HUES48 (cell line): Measurements from ENCODE around the gene NHSL1.

Source experiments
- H3K27ac ChIP-seq: one replicate; pipeline ENCODE4 v1.7.0; 2013; ENCODE audit warnings: low read depth, low read length, inconsistent platforms
- H3K27me3 ChIP-seq: 2 replicates; pipeline ENCODE4 v1.6.1; 2013; ENCODE audit warnings: mild to moderate bottlenecking, low read length; ENCODE audit not compliant: control insufficient read depth, insufficient read depth
- H3K36me3 ChIP-seq: 2 replicates; pipeline ENCODE4 v1.6.1; 2013; ENCODE audit warnings: low read length; ENCODE audit not compliant: control insufficient read depth, insufficient read depth
- H3K4me1 ChIP-seq: 2 replicates; pipeline ENCODE4 v1.6.1; 2013; ENCODE audit warnings: mild to moderate bottlenecking, low read length; ENCODE audit not compliant: control insufficient read depth, insufficient read depth
- H3K4me3 ChIP-seq: 2 replicates; pipeline ENCODE4 v1.5.1; 2013; ENCODE audit warnings: mild to moderate bottlenecking, low read depth, low read length
- H3K9ac ChIP-seq: 2 replicates; pipeline ENCODE4 v1.6.1; 2013; ENCODE audit warnings: mild to moderate bottlenecking, low read depth, low read length, moderate library complexity
- H3K9me3 ChIP-seq: 2 replicates; pipeline ENCODE4 v1.6.1; 2013; ENCODE audit warnings: low read length; ENCODE audit not compliant: control insufficient read depth, insufficient read depth

NHSL1 gene

GRCh38 chr6:138482816-138483215, 16.5 kb downstream of the NHSL1 start:
- peaks cover 44% of the 10 kb centered on the region for H3K4me1 ChIP-seq
- no peak overlapping the region for H3K27ac ChIP-seq
- H3K9ac ChIP-seq: no peak overlapping the region
- H3K36me3 ChIP-seq: no peaks in the 10 kb centered on the region
- no peaks in the 10 kb centered on the region for H3K9me3 ChIP-seq
- H3K27me3 ChIP-seq: no peaks in the 10 kb centered on the region
- H3K4me3 ChIP-seq: no peak overlapping the region

- no peak overlapping the region for H3K27ac ChIP-seq
- H3K36me3 ChIP-seq: no peaks in the 10 kb centered on the region
- H3K9ac ChIP-seq: no peak overlapping the region
- H3K9me3 ChIP-seq: no peaks in the 10 kb centered on the region
- no peak overlapping the region for H3K4me3 ChIP-seq
- no peaks in the 10 kb centered on the region for H3K27me3 ChIP-seq
- H3K4me1 ChIP-seq: peaks cover 23% of the 10 kb centered on the region
Observed at GRCh38 chr6:138480279-138480949, 18.9 kb downstream of the NHSL1 start.

GRCh38 chr6:138477913-138478539, 21.3 kb downstream of the NHSL1 start:
- no peak overlapping the region for H3K27ac ChIP-seq
- H3K36me3 ChIP-seq: no peaks in the 10 kb centered on the region
- peaks cover 14% of the 10 kb centered on the region for H3K4me1 ChIP-seq
- H3K27me3 ChIP-seq: no peaks in the 10 kb centered on the region
- H3K9ac ChIP-seq: no peak overlapping the region
- H3K9me3 ChIP-seq: no peaks in the 10 kb centered on the region
- H3K4me3 ChIP-seq: no peak overlapping the region

GRCh38 chr6:138476116-138476515, 23.2 kb downstream of the NHSL1 start:
- Histone ChIP-seq H3K9me3 (no peaks in the 10 kb centered on the region), H3K4me1 (peaks cover 8% of the 10 kb centered on the region), H3K36me3 (no peaks in the 10 kb centered on the region), H3K27me3 (no peaks in the 10 kb centered on the region), H3K9ac (no peak overlapping the region), H3K4me3 (no peak overlapping the region), H3K27ac (no peak overlapping the region)

DNA sequence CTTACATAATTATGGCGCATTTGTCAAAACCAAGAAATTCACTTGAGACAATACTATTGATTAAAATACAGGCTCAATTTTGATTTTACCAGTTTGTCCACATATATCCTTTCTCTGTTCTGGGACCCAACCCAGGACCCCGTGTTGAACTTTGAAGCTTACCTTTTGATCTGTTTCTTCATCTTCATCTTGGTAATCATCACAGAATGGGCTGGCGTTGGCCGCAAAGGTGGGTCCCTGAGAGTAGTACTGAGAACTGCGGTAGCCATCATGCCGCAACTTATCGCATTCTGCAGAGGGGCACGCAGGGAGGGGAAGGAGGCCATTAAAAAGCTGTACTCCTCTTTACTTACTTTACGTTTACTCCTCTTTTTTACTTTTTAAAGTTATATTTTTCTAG, 26.1 kb downstream of the NHSL1 start:
- Histone ChIP-seq H3K9ac (no peak overlapping the region), H3K4me1 (peaks cover 8% of the 10 kb centered on the region), H3K4me3 (no peak overlapping the region), H3K9me3 (no peaks in the 10 kb centered on the region), H3K27ac (no peak overlapping the region), H3K27me3 (no peaks in the 10 kb centered on the region), H3K36me3 (peaks cover 5% of the 10 kb centered on the region; the same call in 1 of the 2 replicates)

DNA sequence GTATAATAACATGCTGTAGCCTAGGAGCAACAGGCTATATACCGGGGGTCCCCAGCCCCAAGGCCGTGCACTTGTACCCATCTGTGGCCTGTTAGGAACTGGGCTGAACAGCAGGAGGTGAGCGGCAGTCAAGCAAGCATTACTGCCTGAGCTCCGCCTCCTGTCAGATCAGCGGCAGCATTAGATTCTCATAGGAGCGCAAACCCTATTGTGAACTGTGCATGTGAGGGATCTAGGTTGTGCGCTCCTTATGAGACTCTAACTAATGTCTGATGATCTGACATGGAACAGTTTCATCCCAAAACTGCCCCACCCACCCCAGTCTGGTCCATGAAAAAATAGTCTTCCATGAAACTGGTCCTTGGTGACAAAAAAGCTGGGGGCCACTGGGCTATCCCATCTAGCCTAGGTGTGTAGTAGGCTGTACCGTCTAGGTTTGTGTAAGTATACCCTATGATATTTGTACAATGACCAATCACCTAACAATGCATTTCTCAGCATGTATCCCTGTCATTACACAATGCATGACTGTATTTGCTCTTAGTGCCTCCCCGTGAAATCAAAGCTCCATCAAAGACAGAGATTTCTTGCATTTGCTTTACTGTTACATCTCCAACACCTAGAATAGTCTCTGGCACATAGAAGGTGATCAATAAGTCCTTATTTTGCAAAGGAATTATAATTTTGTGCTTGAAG, 30.8 kb downstream of the NHSL1 start:
- peaks cover 16% of the 10 kb centered on the region for H3K36me3 ChIP-seq
- H3K9me3 ChIP-seq: no peaks in the 10 kb centered on the region
- H3K4me3 ChIP-seq: no peak overlapping the region
- H3K4me1 ChIP-seq: peaks cover 4% of the 10 kb centered on the region; the same call in 1 of the 2 replicates
- H3K9ac ChIP-seq: no peak overlapping the region
- H3K27ac ChIP-seq: no peak overlapping the region
- no peaks in the 10 kb centered on the region for H3K27me3 ChIP-seq

DNA sequence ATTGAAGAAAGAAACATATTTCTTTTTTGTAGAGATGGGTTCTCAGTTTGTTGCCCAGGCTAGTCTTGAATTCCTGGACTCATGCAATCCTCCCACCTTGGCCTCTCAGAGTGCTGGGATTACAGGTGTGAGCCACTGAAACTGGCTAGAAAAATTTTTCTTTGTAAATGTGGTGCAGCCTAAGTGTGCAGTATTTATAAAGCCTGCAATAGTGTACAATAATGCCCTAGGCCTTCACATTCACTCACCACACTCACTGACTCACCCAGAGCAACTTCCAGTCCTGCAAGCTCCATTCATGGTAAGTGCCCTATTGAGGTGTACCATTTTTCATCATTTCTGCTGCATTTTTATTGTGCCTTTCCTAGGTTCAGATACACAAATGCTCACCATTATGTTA, 31.4 kb downstream of the NHSL1 start:
- H3K9me3 ChIP-seq: no peaks in the 10 kb centered on the region
- H3K27me3 ChIP-seq: no peaks in the 10 kb centered on the region
- no peak overlapping the region for H3K9ac ChIP-seq
- peaks cover 4% of the 10 kb centered on the region; the same call in 1 of the 2 replicates for H3K4me1 ChIP-seq
- H3K4me3 ChIP-seq: no peak overlapping the region
- H3K36me3 ChIP-seq: peaks cover 19% of the 10 kb centered on the region
- no peak overlapping the region for H3K27ac ChIP-seq

GRCh38 chr6:138465007-138465645, 34.2 kb downstream of the NHSL1 start:
- H3K36me3 ChIP-seq: peaks cover 21% of the 10 kb centered on the region
- no peak overlapping the region for H3K9ac ChIP-seq
- H3K4me1 ChIP-seq: peaks cover 4% of the 10 kb centered on the region; the same call in 1 of the 2 replicates

DNA sequence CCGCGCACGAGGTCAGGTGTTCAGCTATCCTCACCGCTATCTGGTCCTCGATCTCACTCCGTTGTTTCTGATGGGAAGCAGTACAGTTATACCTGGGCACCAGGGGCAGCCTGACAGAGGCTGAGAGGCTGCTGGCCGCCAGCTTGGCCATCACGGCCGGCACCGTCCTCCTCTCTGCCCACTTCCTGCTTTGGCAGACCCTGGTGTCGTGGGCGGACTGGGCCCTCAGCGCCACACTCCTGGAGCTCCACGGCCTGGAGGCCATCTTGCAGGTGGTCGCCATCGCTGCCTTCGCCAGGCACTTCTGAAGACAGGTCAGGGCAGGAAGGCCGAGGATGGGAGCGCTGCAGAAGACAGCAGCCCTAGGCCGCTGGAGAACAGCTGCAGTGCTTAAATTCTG, 35.2 kb downstream of the NHSL1 start:
- no peak overlapping the region for H3K9ac ChIP-seq
- H3K36me3 ChIP-seq: peaks cover 17% of the 10 kb centered on the region
- no peaks in the 10 kb centered on the region for H3K9me3 ChIP-seq
- H3K4me1 ChIP-seq: peaks cover 4% of the 10 kb centered on the region; the same call in 1 of the 2 replicates
- H3K27ac ChIP-seq: no peak overlapping the region
- H3K4me3 ChIP-seq: no peak overlapping the region
- H3K27me3 ChIP-seq: no peaks in the 10 kb centered on the region

More at GRCh38 chr6:138465007-138465645, 34.2 kb downstream of the NHSL1 start:
- Histone ChIP-seq H3K27ac (peak overlapping the region; percentile 42), H3K9me3 (no peaks in the 10 kb centered on the region), H3K4me3 (no peak overlapping the region), H3K27me3 (no peaks in the 10 kb centered on the region)

DNA sequence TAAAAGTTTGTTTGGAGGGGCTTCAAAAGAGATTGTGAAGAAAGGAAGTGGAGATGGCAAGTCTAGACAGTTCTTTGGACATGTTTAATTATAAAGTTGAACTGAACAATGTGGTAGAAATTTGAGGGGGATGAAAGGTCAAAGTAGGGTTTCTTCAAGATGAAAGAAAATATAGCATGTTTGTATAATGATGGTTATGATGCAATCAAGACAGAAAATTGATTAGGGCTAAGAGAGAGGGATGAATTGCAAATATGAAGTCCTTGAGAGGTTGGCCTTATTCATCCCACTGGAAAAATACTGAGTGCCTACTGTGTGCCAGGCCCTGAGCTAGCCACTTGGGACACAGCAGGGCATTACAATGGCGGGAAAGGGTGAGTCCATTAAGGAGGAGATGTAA, 37.6 kb downstream of the NHSL1 start:
- Histone ChIP-seq H3K27me3 (no peaks in the 10 kb centered on the region), H3K36me3 (peaks cover 12% of the 10 kb centered on the region), H3K9ac (no peak overlapping the region), H3K4me3 (no peak overlapping the region), H3K9me3 (no peaks in the 10 kb centered on the region), H3K4me1 (peaks cover 4% of the 10 kb centered on the region; the same call in 1 of the 2 replicates), H3K27ac (no peak overlapping the region)
